IPS-18a (cell line): ENCODE measurements around the gene KIFC3.

ENCODE experiments used
- H3K27ac ChIP-seq: one replicate; pipeline ENCODE4 v1.5.1; 2013; ENCODE audit warnings: low read length
- H3K27me3 ChIP-seq: one replicate; pipeline ENCODE4 v1.6.1; 2013; ENCODE audit warnings: mild to moderate bottlenecking, low read length; ENCODE audit not compliant: control insufficient read depth, insufficient read depth
- H3K36me3 ChIP-seq: one replicate; pipeline ENCODE4 v1.6.1; 2013; ENCODE audit warnings: low read depth, low read length; ENCODE audit not compliant: control insufficient read depth
- H3K4me1 ChIP-seq: one replicate; pipeline ENCODE4 v1.6.1; 2013; ENCODE audit warnings: low read depth, low read length; ENCODE audit not compliant: control insufficient read depth
- H3K4me3 ChIP-seq: one replicate; pipeline ENCODE4 v1.5.1; 2013; ENCODE audit warnings: low read length
- H3K9ac ChIP-seq: one replicate; pipeline ENCODE4 v1.6.1; 2013; ENCODE audit warnings: mild to moderate bottlenecking, low read length, moderate library complexity
- H3K9me3 ChIP-seq: one replicate; pipeline ENCODE4 v1.6.1; 2013; ENCODE audit warnings: low read depth, low read length; ENCODE audit not compliant: control insufficient read depth

KIFC3 gene

DNA sequence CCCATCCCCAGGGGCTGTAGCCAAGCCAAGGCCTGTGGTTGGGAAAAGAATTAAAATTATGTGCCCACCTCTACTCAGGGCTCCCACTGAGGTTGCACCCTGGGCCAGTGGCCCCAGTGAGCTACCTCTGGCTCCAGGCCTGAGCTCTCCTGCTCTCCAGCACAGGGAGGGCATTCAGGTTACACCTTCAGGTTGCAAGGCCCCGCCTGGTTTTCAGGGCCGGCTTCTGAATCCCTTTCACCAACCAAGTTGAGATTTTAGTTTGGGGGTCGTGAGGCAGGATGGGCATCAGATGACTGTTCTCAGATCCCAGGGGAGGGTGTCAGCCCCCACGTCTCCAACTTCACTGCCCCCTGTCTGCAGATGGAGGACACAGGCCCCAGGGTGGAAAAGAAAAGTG, 74.7 kb downstream of the KIFC3 start:
- H3K27ac ChIP-seq: no peak overlapping the region
- H3K9ac ChIP-seq: no peak overlapping the region
- H3K4me1 ChIP-seq: no peaks in the 10 kb centered on the region
- H3K36me3 ChIP-seq: no peaks in the 10 kb centered on the region
- H3K9me3 ChIP-seq: no peaks in the 10 kb centered on the region
- H3K27me3 ChIP-seq: no peaks in the 10 kb centered on the region
- H3K4me3 ChIP-seq: no peak overlapping the region

DNA sequence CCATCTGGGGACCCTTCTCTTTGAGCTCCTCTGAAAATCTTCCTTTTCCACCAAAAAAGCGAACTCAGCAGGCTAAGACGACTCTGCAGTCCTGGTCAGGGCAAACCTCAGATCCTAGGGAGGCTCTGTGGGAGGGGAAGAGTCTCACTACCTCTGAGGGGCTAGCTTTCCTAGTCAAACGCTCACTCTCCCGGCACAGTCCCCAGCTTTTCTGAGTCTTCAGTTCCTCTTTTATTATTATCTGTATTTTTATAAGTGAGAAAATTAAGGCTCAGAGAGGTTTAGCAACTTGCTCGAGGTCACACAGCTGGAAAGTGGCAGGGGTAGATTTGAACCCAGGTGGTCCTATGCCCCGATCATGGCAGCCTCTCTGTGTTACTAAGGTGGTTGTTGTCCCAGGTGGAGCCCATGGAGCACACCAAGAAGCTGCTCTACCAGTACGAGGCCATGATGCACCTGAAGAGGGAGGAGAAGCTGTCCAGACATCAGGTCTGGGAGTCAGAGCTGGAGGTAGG, 75.8 kb downstream of the KIFC3 start:
- Histone ChIP-seq H3K4me3 (no peak overlapping the region), H3K4me1 (no peaks in the 10 kb centered on the region), H3K27ac (no peak overlapping the region), H3K9ac (no peak overlapping the region), H3K36me3 (no peaks in the 10 kb centered on the region), H3K27me3 (no peaks in the 10 kb centered on the region), H3K9me3 (no peaks in the 10 kb centered on the region)

GRCh38 chr16:57725976-57726375, 76.3 kb downstream of the KIFC3 start:
- H3K27me3 ChIP-seq: no peaks in the 10 kb centered on the region
- no peaks in the 10 kb centered on the region for H3K4me1 ChIP-seq
- H3K27ac ChIP-seq: no peak overlapping the region
- no peaks in the 10 kb centered on the region for H3K36me3 ChIP-seq
- no peak overlapping the region for H3K4me3 ChIP-seq
- H3K9ac ChIP-seq: no peak overlapping the region
- H3K9me3 ChIP-seq: no peaks in the 10 kb centered on the region

- Histone ChIP-seq H3K9ac (no peak overlapping the region), H3K27ac (no peak overlapping the region), H3K36me3 (no peaks in the 10 kb centered on the region), H3K4me1 (no peaks in the 10 kb centered on the region), H3K9me3 (no peaks in the 10 kb centered on the region), H3K4me3 (no peak overlapping the region), H3K27me3 (no peaks in the 10 kb centered on the region)
These were observed 76.7 kb downstream of the KIFC3 start for GRCh38 chr16:57725554-57725953.

DNA sequence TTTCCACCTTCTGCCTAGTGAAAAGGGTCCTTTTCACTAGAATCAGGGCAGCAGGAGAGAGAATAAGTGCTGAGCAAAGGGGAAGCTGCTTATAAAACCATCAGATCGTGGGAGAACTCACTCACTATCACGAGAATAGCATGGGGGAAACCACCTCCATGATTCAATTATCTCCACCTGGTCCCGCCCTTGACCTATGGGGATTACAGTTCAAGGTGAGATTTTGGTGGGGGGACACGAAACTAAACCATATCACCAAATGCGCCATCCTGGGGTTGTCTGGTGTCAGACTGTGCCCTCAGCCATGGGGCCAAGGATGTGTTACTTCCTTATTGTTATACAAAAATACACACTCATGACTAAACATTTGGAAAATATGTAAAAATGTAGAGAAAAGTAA, 77.1 kb downstream of the KIFC3 start:
- Histone ChIP-seq H3K27ac (no peak overlapping the region), H3K27me3 (no peaks in the 10 kb centered on the region), H3K4me3 (no peak overlapping the region), H3K4me1 (no peaks in the 10 kb centered on the region), H3K36me3 (no peaks in the 10 kb centered on the region), H3K9ac (no peak overlapping the region), H3K9me3 (no peaks in the 10 kb centered on the region)

- Histone ChIP-seq H3K4me1 (no peaks in the 10 kb centered on the region), H3K9me3 (no peaks in the 10 kb centered on the region), H3K36me3 (no peaks in the 10 kb centered on the region), H3K9ac (no peak overlapping the region), H3K4me3 (no peak overlapping the region), H3K27me3 (no peaks in the 10 kb centered on the region), H3K27ac (no peak overlapping the region)
These were observed 77.8 kb downstream of the KIFC3 start for GRCh38 chr16:57724531-57724930.

DNA sequence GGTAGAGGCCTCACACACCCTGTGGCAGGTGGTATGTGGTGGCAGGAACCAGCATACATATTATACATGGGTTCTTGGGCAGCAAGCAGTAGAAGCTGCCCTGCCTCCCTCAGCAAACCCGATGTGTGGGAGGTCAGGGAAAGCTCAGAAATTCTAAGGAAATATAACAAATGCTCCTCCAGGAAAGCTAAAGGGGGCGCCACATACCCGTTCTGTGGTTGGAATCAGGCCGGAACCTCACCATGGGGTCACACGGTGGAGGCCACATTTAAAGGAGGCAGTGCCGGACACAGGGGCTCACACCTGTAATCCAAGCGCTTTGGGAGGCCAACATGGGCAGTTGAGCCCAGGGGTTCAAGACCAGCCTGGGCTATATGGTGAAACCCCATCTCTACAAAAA, 79.1 kb downstream of the KIFC3 start:
- Histone ChIP-seq H3K4me3 (no peak overlapping the region), H3K36me3 (no peaks in the 10 kb centered on the region), H3K9ac (no peak overlapping the region), H3K9me3 (no peaks in the 10 kb centered on the region), H3K27me3 (no peaks in the 10 kb centered on the region), H3K27ac (no peak overlapping the region), H3K4me1 (no peaks in the 10 kb centered on the region)

DNA sequence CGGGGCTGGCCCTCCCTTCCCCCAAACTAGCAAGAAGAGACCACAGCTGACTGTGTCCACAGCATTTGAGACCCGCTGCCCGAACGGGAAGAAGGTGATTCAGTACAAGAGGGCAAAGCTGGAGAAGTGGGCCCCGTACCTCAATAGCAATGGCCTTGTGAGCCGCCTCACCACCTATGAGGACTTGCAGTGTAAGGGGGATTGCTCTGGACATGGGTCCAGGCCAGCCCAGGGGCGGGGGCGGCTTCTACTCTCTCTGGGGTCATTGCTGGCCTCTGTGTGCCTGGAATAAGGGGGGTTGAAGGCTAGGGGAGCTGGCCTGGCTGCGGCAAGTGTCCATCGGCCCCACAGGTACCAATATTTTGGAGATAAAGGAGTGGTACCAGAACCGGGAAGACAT, 79.6 kb downstream of the KIFC3 start:
- no peak overlapping the region for H3K9ac ChIP-seq
- no peaks in the 10 kb centered on the region for H3K4me1 ChIP-seq
- H3K36me3 ChIP-seq: no peaks in the 10 kb centered on the region
- no peaks in the 10 kb centered on the region for H3K9me3 ChIP-seq
- no peaks in the 10 kb centered on the region for H3K27me3 ChIP-seq
- H3K4me3 ChIP-seq: no peak overlapping the region
- no peak overlapping the region for H3K27ac ChIP-seq

GRCh38 chr16:57722210-57722499, 80.1 kb downstream of the KIFC3 start:
- Histone ChIP-seq H3K36me3 (no peaks in the 10 kb centered on the region), H3K27me3 (no peaks in the 10 kb centered on the region), H3K4me1 (no peaks in the 10 kb centered on the region), H3K27ac (no peak overlapping the region), H3K4me3 (no peak overlapping the region), H3K9ac (no peak overlapping the region), H3K9me3 (no peaks in the 10 kb centered on the region)

- Histone ChIP-seq H3K27me3 (no peaks in the 10 kb centered on the region), H3K9ac (no peak overlapping the region), H3K4me1 (no peaks in the 10 kb centered on the region), H3K36me3 (no peaks in the 10 kb centered on the region), H3K27ac (no peak overlapping the region), H3K4me3 (no peak overlapping the region), H3K9me3 (no peaks in the 10 kb centered on the region)
These were observed 80.7 kb downstream of the KIFC3 start for GRCh38 chr16:57721356-57722209.

DNA sequence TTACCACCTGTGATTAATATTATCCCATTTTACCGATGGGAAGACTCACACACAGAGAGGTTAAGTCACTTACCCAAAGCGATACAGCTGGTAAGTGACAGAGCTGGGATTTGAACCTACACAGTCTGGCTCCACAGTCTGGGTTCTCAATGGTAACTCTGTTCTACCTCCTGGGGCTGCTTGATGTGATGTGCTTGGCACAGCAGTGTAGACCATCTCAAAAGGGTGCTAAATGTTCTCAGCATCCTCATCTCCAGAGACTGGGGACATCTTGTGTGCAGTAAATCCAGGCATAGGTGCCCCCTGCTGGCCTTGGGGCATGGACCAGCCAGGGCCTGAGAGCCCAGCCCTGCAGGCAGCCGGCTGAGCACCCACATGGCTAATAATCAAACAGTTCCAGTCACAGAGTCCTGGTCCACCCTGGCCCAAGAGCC, 82.1 kb downstream of the KIFC3 start:
- H3K4me3 ChIP-seq: no peak overlapping the region
- H3K4me1 ChIP-seq: no peaks in the 10 kb centered on the region
- no peak overlapping the region for H3K9ac ChIP-seq
- H3K27ac ChIP-seq: no peak overlapping the region
- no peaks in the 10 kb centered on the region for H3K9me3 ChIP-seq
- H3K36me3 ChIP-seq: no peaks in the 10 kb centered on the region
- no peaks in the 10 kb centered on the region for H3K27me3 ChIP-seq

GRCh38 chr16:57714047-57714446, 88.2 kb downstream of the KIFC3 start:
- H3K4me3 ChIP-seq: no peak overlapping the region
- H3K36me3 ChIP-seq: no peaks in the 10 kb centered on the region
- no peaks in the 10 kb centered on the region for H3K9me3 ChIP-seq
- H3K4me1 ChIP-seq: no peaks in the 10 kb centered on the region
- H3K9ac ChIP-seq: no peak overlapping the region
- H3K27me3 ChIP-seq: no peaks in the 10 kb centered on the region
- H3K27ac ChIP-seq: no peak overlapping the region
